HepG2 (cell line): ENCODE results near the gene HNRNPAB. TPM values are rescaled to one million over a fixed set of nuclear protein-coding genes. Genes with fewer than 3 reads are reported as not detected.

Experiments used
- ARHGAP35 ChIP-seq: sonication (generic); formaldehyde crosslinking; IDR thresholded peaks from 2 replicates; pipeline ENCODE4 v1.9.0; 2022; ENCODE audit warnings: mild to moderate bottlenecking, inconsistent platforms, moderate library complexity, missing genetic modification reagents, borderline replicate concordance
- CBX5 ChIP-seq: sonication (generic); formaldehyde crosslinking; IDR thresholded peaks from 2 replicates; pipeline ENCODE4 v1.4.0; 2020; ENCODE audit warnings: missing genetic modification reagents, borderline replicate concordance
- HDAC1 ChIP-seq: sonication (generic); formaldehyde crosslinking; IDR thresholded peaks from 2 replicates; pipeline ENCODE4 v1.5.1; 2020; ENCODE audit warnings: mild to moderate bottlenecking, missing genetic modification reagents
- HMG20A ChIP-seq: IDR thresholded peaks from 2 replicates; pipeline ENCODE4 v1.6.1; 2016; ENCODE audit warnings: borderline replicate concordance
- HOXA5 ChIP-seq: sonication (generic); formaldehyde crosslinking; IDR thresholded peaks from 2 replicates; pipeline ENCODE4 v1.4.0; 2020; ENCODE audit warnings: missing genetic modification reagents
- LCORL ChIP-seq, 2 experiments: fragments of 450-650 bp in 1 of 2; sonication (generic) in 1 of 2; formaldehyde crosslinking in 1 of 2; IDR thresholded peaks; 2 replicates each; pipeline versions ENCODE4 v1.5.0 to v1.6.1; 2017 to 2020; ENCODE audit warnings: antibody characterized with exemption in 1 of 2, missing genetic modification reagents in 1 of 2
- MIER2 ChIP-seq: IDR thresholded peaks from 2 replicates; pipeline ENCODE4 v1.6.1; 2016; ENCODE audit warnings: missing biosample characterization, missing genetic modification reagents
- MTA1 ChIP-seq: sonication (generic); formaldehyde crosslinking; IDR thresholded peaks from 2 replicates; pipeline ENCODE4 v1.4.0; 2020; ENCODE audit warnings: missing genetic modification reagents, mild to moderate bottlenecking, borderline replicate concordance
- NFE2L1 ChIP-seq: sonication (generic); formaldehyde crosslinking; IDR thresholded peaks from 2 replicates; pipeline ENCODE4 v1.4.0; 2020; ENCODE audit warnings: missing genetic modification reagents, mild to moderate bottlenecking, borderline replicate concordance
- PAWR ChIP-seq: sonication (generic); formaldehyde crosslinking; IDR thresholded peaks from 2 replicates; pipeline ENCODE4 v1.4.0; 2020; ENCODE audit warnings: missing genetic modification reagents, mild to moderate bottlenecking, borderline replicate concordance
- RBM22 ChIP-seq: fragments of 200-400 bp; formaldehyde crosslinking; optimal IDR thresholded peaks from 2 replicates; pipeline ENCODE3; 2017; ENCODE audit warnings: mild to moderate bottlenecking, low read length, moderate library complexity
- TCF12 ChIP-seq, 2 experiments: fragments of 450-650 bp in 1 of 2; sonication (generic) in 1 of 2; formaldehyde crosslinking in 1 of 2; IDR thresholded peaks; 2 replicates each; pipeline versions ENCODE4 v1.6.1 to v1.8.0; 2017 to 2022; ENCODE audit warnings: antibody characterized with exemption in 1 of 2, mild to moderate bottlenecking in 1 of 2, missing genetic modification reagents in 1 of 2, moderate library complexity in 1 of 2
- ZFP90 ChIP-seq: sonication (generic); formaldehyde crosslinking; IDR thresholded peaks from 2 replicates; pipeline ENCODE4 v1.8.0; 2022; ENCODE audit warnings: missing genetic modification reagents, mild to moderate bottlenecking, inconsistent platforms, borderline replicate concordance
- ZNF230 ChIP-seq: sonication (generic); formaldehyde crosslinking; IDR thresholded peaks from 2 replicates; pipeline ENCODE4 v1.4.0; 2020; ENCODE audit warnings: mild to moderate bottlenecking, missing genetic modification reagents
- ZNF646 ChIP-seq: sonication (generic); formaldehyde crosslinking; IDR thresholded peaks from 2 replicates; pipeline ENCODE4 v1.9.0; 2021; ENCODE audit warnings: mild to moderate bottlenecking, missing genetic modification reagents
- ZNF713 ChIP-seq: sonication (generic); formaldehyde crosslinking; IDR thresholded peaks from 2 replicates; pipeline ENCODE4 v1.4.0; 2020; ENCODE audit warnings: mild to moderate bottlenecking, missing genetic modification reagents
- ZNF879 ChIP-seq: sonication (generic); formaldehyde crosslinking; IDR thresholded peaks from 2 replicates; pipeline ENCODE4 v1.8.1; 2023; ENCODE audit warnings: missing genetic modification reagents
- polyA plus RNA-seq, 8 experiments: library from polyadenylated mRNA; depleted of rRNA in 3 of 8; stranded (reverse) in 7 of 8; unstranded in 1 of 8; fragments of >200 nt; fragmentation: Illumina TruSeq in 4 of 8; extraction: Trizol in 4 of 8; gene quantifications; 2 replicates each; pipeline versions ENCODE4 v1.2.1 to v1.2.3, GENCODE V29; 2011 to 2016; ENCODE audit warnings: low read depth in 4 of 8, missing spikeins in 1 of 8, mixed read lengths in 1 of 8; ENCODE audit not compliant: insufficient read depth in 1 of 8
- total RNA-seq, 5 experiments: library from RNA; depleted of rRNA; stranded (reverse); fragments of >200 nt; fragmentation: Illumina TruSeq; extraction: Trizol; gene quantifications; 2 replicates each; pipeline ENCODE4 v1.2.3, GENCODE V29; 2016; ENCODE audit warnings: low read depth in 1 of 5
- TF ChIP-seq, protein P1 (sequence below): sonication (generic); formaldehyde crosslinking; IDR thresholded peaks from 2 replicates; pipeline ENCODE4 v1.5.0; 2020; ENCODE audit warnings: mild to moderate bottlenecking, low read depth, missing genetic modification reagents, borderline replicate concordance
- TF ChIP-seq, protein P2 (sequence below): sonication (generic); formaldehyde crosslinking; conservative IDR thresholded peaks from 2 replicates; pipeline ENCODE4 v1.4.0; 2020; ENCODE audit warnings: missing genetic modification reagents
- TF ChIP-seq, protein P3 (sequence below): sonication (generic); formaldehyde crosslinking; IDR thresholded peaks from 2 replicates; pipeline ENCODE4 v1.4.0; 2020; ENCODE audit warnings: missing genetic modification reagents

The HNRNPAB gene
- total and polyA plus RNA-seq, 2 of the 13 experiments (the other 11 are each of a cell fraction or from before 2014, with no cell fraction given) = 62.6 to 111 TPM

DNA sequence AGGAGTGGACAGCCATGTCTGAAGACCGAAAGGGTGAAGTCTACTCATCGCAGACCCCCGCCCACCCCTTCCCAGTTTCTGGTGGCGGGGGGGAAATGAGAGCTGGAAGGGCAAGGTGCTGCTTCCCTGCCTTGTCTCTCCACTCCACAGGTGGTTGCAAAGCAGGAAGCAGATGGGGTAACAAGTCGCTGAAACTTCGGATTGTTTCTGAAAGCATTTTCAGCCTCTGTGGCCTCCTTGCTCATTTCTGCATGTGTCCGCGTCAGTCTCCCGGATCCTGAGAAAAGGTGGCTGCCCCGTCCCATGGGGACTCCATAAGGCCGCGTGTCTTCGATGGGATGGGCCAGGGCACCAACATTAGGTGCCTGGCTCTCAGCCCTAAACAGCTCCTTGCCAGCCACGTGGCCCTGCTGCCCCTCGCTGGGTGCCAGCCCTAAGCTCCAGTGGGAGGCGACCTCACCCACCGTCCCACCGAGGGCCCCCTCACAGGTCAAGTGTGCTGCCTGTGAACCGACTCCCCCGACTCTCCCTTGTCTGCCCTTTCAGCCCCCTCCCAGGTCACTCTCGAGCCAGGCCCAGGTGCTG lies 27.3 kb downstream of the HNRNPAB start (continued):
- TF ChIP-seq ZNF713 (CRISPR knock-in tag) (no peak), ZFP90 (CRISPR knock-in tag) (0 out of 2 replicates have a peak, but pooled peaks have one; percentile 26), ZNF230 (0 out of 2 replicates have a peak, but pooled peaks have one; percentile 8), HOXA5 (0 out of 2 replicates have a peak, but pooled peaks have one; percentile 34), CBX5 (no peak), HMG20A (CRISPR knock-in tag) (no peak), ZNF879 (CRISPR knock-in tag) (no peak), NFE2L1 (CRISPR knock-in tag) (no peak), MTA1 (CRISPR knock-in tag) (peak; percentile 55; the same call in 1 of the 2 replicates), PAWR (CRISPR knock-in tag) (no peak), TCF12 (IDR thresholded peaks at IDR 0.05) (no peak), TCF12 (CRISPR knock-in tag; IDR thresholded peaks at IDR 0.05) (0 out of 2 replicates have a peak, but pooled peaks have one; percentile 6), MIER2 (CRISPR knock-in tag) (no peak), LCORL (IDR thresholded peaks at IDR 0.05) (no peak), LCORL (CRISPR knock-in tag; IDR thresholded peaks at IDR 0.05) (no peak), ZNF646 (CRISPR knock-in tag) (no peak), ARHGAP35 (CRISPR knock-in tag) (no peak), HDAC1 (CRISPR knock-in tag) (0 out of 2 replicates have a peak, but pooled peaks have one; percentile 25), RBM22 (peak; percentile 55)
- TF ChIP-seq, protein P1, sequence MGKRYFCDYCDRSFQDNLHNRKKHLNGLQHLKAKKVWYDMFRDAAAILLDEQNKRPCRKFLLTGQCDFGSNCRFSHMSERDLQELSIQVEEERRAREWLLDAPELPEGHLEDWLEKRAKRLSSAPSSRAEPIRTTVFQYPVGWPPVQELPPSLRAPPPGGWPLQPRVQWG = no peak
- TF ChIP-seq, protein P2, sequence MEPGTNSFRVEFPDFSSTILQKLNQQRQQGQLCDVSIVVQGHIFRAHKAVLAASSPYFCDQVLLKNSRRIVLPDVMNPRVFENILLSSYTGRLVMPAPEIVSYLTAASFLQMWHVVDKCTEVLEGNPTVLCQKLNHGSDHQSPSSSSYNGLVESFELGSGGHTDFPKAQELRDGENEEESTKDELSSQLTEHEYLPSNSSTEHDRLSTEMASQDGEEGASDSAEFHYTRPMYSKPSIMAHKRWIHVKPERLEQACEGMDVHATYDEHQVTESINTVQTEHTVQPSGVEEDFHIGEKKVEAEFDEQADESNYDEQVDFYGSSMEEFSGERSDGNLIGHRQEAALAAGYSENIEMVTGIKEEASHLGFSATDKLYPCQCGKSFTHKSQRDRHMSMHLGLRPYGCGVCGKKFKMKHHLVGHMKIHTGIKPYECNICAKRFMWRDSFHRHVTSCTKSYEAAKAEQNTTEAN = 0 out of 2 replicates have a peak, but pooled peaks have one; percentile 1
- TF ChIP-seq, protein P3, sequence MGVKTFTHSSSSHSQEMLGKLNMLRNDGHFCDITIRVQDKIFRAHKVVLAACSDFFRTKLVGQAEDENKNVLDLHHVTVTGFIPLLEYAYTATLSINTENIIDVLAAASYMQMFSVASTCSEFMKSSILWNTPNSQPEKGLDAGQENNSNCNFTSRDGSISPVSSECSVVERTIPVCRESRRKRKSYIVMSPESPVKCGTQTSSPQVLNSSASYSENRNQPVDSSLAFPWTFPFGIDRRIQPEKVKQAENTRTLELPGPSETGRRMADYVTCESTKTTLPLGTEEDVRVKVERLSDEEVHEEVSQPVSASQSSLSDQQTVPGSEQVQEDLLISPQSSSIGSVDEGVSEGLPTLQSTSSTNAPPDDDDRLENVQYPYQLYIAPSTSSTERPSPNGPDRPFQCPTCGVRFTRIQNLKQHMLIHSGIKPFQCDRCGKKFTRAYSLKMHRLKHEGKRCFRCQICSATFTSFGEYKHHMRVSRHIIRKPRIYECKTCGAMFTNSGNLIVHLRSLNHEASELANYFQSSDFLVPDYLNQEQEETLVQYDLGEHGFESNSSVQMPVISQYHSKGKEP (CRISPR knock-in tag) = no peak
